WTC11 (cell line): ENCODE data around the gene SPX. TPM values are rescaled to one million over a fixed set of nuclear protein-coding genes. Genes with fewer than 3 reads are reported as not detected.

Experiments
- ATAC-seq: fragments of 200-7000 bp; cut with Tn5 transposase; 2 replicates; pipeline ENCODE4 v1.10.0; 2021; ENCODE audit warnings: mild to moderate bottlenecking, moderate library complexity
- CTCF ChIA-PET: fragments of 300-600 bp; sonication (Branson Sonifier 250); formaldehyde crosslinking; loops from one replicate; lab custom pipeline; 2021; ENCODE audit warnings: antibody characterized with exemption; lab: Charles Lee
- POLR2A ChIA-PET: fragments of 350-600 bp; sonication (Branson Sonifier 250); formaldehyde crosslinking; loops from one replicate; lab custom pipeline; 2021; ENCODE audit warnings: antibody characterized with exemption; lab: Charles Lee
- DNase-seq: peaks from one replicate; pipeline ENCODE4 v3.0.0; 2021; ENCODE audit warnings: low spot score
- H3K27ac Mint-ChIP-seq: 2 replicates; pipeline ENCODE4 v1.8.0; 2021; ENCODE audit warnings: mixed read lengths
- H3K27me3 Mint-ChIP-seq: 2 replicates; pipeline ENCODE4 v1.8.0; 2021; ENCODE audit warnings: low read depth, mild to moderate bottlenecking, moderate library complexity, mixed read lengths
- H3K36me3 Mint-ChIP-seq: 2 replicates; pipeline ENCODE4 v1.8.0; 2021; ENCODE audit warnings: mixed read lengths
- H3K4me1 Mint-ChIP-seq: 2 replicates; pipeline ENCODE4 v1.8.0; 2022; ENCODE audit warnings: mixed read lengths
- H3K4me3 Mint-ChIP-seq: 2 replicates; pipeline ENCODE4 v1.8.0; 2021; ENCODE audit warnings: mild to moderate bottlenecking, moderate library complexity, mixed read lengths
- H3K9me3 Mint-ChIP-seq: 2 replicates; pipeline ENCODE4 v1.8.0; 2021; ENCODE audit warnings: mixed read lengths
- AFF4 ChIP-seq: sonication (generic); formaldehyde crosslinking; IDR thresholded peaks from 2 replicates; pipeline ENCODE4 v1.8.1; 2023; ENCODE audit warnings: mild to moderate bottlenecking, missing genetic modification reagents, borderline replicate concordance
- CREM ChIP-seq: sonication (generic); formaldehyde crosslinking; IDR thresholded peaks from 2 replicates; pipeline ENCODE4 v1.8.1; 2022; ENCODE audit warnings: mild to moderate bottlenecking, missing genetic modification reagents, moderate library complexity
- E2F4 ChIP-seq: sonication (generic); formaldehyde crosslinking; IDR thresholded peaks from 2 replicates; pipeline ENCODE4 v1.8.1; 2022; ENCODE audit warnings: low read depth, mild to moderate bottlenecking, moderate library complexity, missing genetic modification reagents, borderline replicate concordance
- ELF4 ChIP-seq: sonication (generic); formaldehyde crosslinking; IDR thresholded peaks from 2 replicates; pipeline ENCODE4 v1.8.1; 2022; ENCODE audit warnings: low read depth, mild to moderate bottlenecking, moderate library complexity, missing genetic modification reagents
- ETV6 ChIP-seq: sonication (generic); formaldehyde crosslinking; IDR thresholded peaks from 2 replicates; pipeline ENCODE4 v1.8.1; 2022; ENCODE audit warnings: mild to moderate bottlenecking, missing genetic modification reagents
- GTF2I ChIP-seq: fragments of 250-450 bp; sonication (Bioruptor Pico); conservative IDR thresholded peaks from 2 replicates; pipeline ENCODE4 v1.4.0; 2021; ENCODE audit warnings: mild to moderate bottlenecking
- JAZF1 ChIP-seq: fragments of 250-450 bp; sonication (Bioruptor Pico); IDR thresholded peaks from 2 replicates; pipeline ENCODE4 v1.9.0; 2021; ENCODE audit warnings: moderate library complexity, mild to moderate bottlenecking, inconsistent platforms
- JUN ChIP-seq: sonication (generic); formaldehyde crosslinking; IDR thresholded peaks from 2 replicates; pipeline ENCODE4 v1.8.0; 2023; ENCODE audit warnings: mild to moderate bottlenecking, missing genetic modification reagents
- NFATC4 ChIP-seq: fragments of 250-450 bp; sonication (Bioruptor Pico); IDR thresholded peaks from 2 replicates; pipeline ENCODE4 v1.9.0; 2021; ENCODE audit warnings: mild to moderate bottlenecking
- NFYB ChIP-seq: sonication (generic); formaldehyde crosslinking; conservative IDR thresholded peaks from 2 replicates; pipeline ENCODE4 v1.8.0; 2022; ENCODE audit warnings: low read depth, missing genetic modification reagents
- OVOL2 ChIP-seq: fragments of 250-450 bp; sonication (Bioruptor Pico); IDR thresholded peaks from 2 replicates; pipeline ENCODE4 v1.9.0; 2021; ENCODE audit warnings: mild to moderate bottlenecking, borderline replicate concordance
- PREB ChIP-seq: sonication (generic); formaldehyde crosslinking; IDR thresholded peaks from 2 replicates; pipeline ENCODE4 v1.8.1; 2022; ENCODE audit warnings: mild to moderate bottlenecking, missing genetic modification reagents, moderate library complexity, borderline replicate concordance
- PRRX2 ChIP-seq: fragments of 250-450 bp; sonication (Bioruptor Pico); IDR thresholded peaks from 2 replicates; pipeline ENCODE4 v1.8.0; 2021; ENCODE audit warnings: mild to moderate bottlenecking
- SP1 ChIP-seq: sonication (generic); formaldehyde crosslinking; conservative IDR thresholded peaks from 2 replicates; pipeline ENCODE4 v1.8.1; 2022; ENCODE audit warnings: missing genetic modification reagents
- ZBTB21 ChIP-seq: sonication (generic); formaldehyde crosslinking; IDR thresholded peaks from 2 replicates; pipeline ENCODE4 v1.8.1; 2023; ENCODE audit warnings: mild to moderate bottlenecking, missing genetic modification reagents, borderline replicate concordance
- ZNF121 ChIP-seq: sonication (generic); formaldehyde crosslinking; IDR thresholded peaks from 2 replicates; pipeline ENCODE4 v1.8.0; 2023; ENCODE audit warnings: missing genetic modification reagents
- ZNF138 ChIP-seq: sonication (generic); formaldehyde crosslinking; conservative IDR thresholded peaks from 2 replicates; pipeline ENCODE4 v1.8.1; 2022; ENCODE audit warnings: mild to moderate bottlenecking, moderate library complexity, missing genetic modification reagents
- ZNF219 ChIP-seq: sonication (generic); formaldehyde crosslinking; IDR thresholded peaks from 2 replicates; pipeline ENCODE4 v1.8.0; 2023; ENCODE audit warnings: missing genetic modification reagents, mild to moderate bottlenecking, borderline replicate concordance
- ZNF512 ChIP-seq: sonication (generic); formaldehyde crosslinking; IDR thresholded peaks from 2 replicates; pipeline ENCODE4 v1.8.1; 2022; ENCODE audit warnings: missing genetic modification reagents, borderline replicate concordance
- ZNF671 ChIP-seq: fragments of 250-450 bp; sonication (Bioruptor Pico); IDR thresholded peaks from 2 replicates; pipeline ENCODE4 v1.8.0; 2021; ENCODE audit warnings: mild to moderate bottlenecking
- total RNA-seq: library from RNA; stranded (reverse); gene quantifications from 3 replicates; pipeline ENCODE4 v1.2.3, GENCODE V29; 2021
- TF ChIP-seq, protein P1 (sequence below): sonication (generic); formaldehyde crosslinking; conservative IDR thresholded peaks from 2 replicates; pipeline ENCODE4 v1.8.1; 2022; ENCODE audit warnings: mild to moderate bottlenecking, missing genetic modification reagents
- TF ChIP-seq, protein P2 (sequence below): sonication (generic); formaldehyde crosslinking; IDR thresholded peaks from 2 replicates; pipeline ENCODE4 v1.8.0; 2022; ENCODE audit warnings: mild to moderate bottlenecking, missing genetic modification reagents

The SPX gene
- total RNA-seq, 1 experiment from 2014 or later, result 0.46 TPM

DNA sequence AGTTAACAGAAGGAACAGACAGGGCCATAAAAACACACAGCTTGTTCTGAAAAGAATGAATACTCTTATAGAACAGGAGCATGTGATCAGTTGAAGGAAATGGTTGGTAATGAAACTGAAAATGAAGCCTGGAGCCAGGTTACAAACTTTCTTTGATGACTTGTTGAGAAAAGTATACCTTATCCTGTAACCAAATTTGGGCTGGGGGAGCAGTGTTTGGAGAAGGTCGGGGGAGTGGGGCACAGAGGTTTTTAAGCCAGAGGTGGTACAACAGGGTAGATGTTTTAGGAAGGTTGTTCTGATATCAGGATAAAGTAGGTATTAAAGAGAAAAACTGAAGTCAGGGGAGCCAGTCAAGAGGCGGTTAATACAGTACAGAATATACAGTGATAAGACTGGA is 16.3 kb upstream of the SPX start (continued):
- TF ChIP-seq ELF4 (CRISPR knock-in tag), result no peak
- no peak for TF ChIP-seq JUN
- TF ChIP-seq ZNF138, result no peak
- TF ChIP-seq SP1 (CRISPR knock-in tag), result no peak
- TF ChIP-seq, all 79 proteins: peak for 0

GRCh38 chr12:21516281-21516680 is 9.8 kb upstream of the SPX start:
- ChIA-PET CTCF (no interaction called here), POLR2A (no interaction called here)
- H3K36me3 Mint-ChIP-seq, result peaks cover 16% of the 10 kb centered on the region

GRCh38 chr12:21518451-21518850 is 7.6 kb upstream of the SPX start:
- CTCF ChIA-PET, result no interaction called here
- no peaks in the 10 kb centered on the region; the same call in 1 of the 2 replicates for H3K27me3 Mint-ChIP-seq
- POLR2A ChIA-PET, result no interaction called here
- no peak overlapping the region for H3K4me3 Mint-ChIP-seq
- H3K36me3 Mint-ChIP-seq, result peaks cover 11% of the 10 kb centered on the region
- DNase-seq (no peak), ATAC-seq (no peak)
- no peaks in the 10 kb centered on the region for H3K4me1 Mint-ChIP-seq
- H3K27ac Mint-ChIP-seq, result no peak overlapping the region
- H3K9me3 Mint-ChIP-seq, result no peaks in the 10 kb centered on the region
- TF ChIP-seq ZBTB21 (no peak), PREB (no peak), NFYB (no peak), SP1 (CRISPR knock-in tag) (no peak), AFF4 (CRISPR knock-in tag) (no peak), GTF2I (CRISPR knock-in tag) (no peak)

More at GRCh38 chr12:21516281-21516680, 9.8 kb upstream of the SPX start:
- DNase-seq (no peak), ATAC-seq (no peak)
- Mint-ChIP-seq H3K27me3 (no peaks in the 10 kb centered on the region; the same call in 1 of the 2 replicates), H3K4me3 (no peak overlapping the region), H3K27ac (no peak overlapping the region)
- TF ChIP-seq PRRX2 (CRISPR knock-in tag), result no peak
- no peak for TF ChIP-seq ZNF219 (CRISPR knock-in tag)
- TF ChIP-seq SP1 (CRISPR knock-in tag), result no peak
- no peak for TF ChIP-seq NFATC4 (CRISPR knock-in tag)
- TF ChIP-seq JAZF1 (CRISPR knock-in tag), result no peak
- TF ChIP-seq ETV6 (CRISPR knock-in tag), result no peak
- no peak for TF ChIP-seq OVOL2 (CRISPR knock-in tag)
- TF ChIP-seq ZNF138, result no peak
- TF ChIP-seq ZNF512 (CRISPR knock-in tag), result no peak
- no peak for TF ChIP-seq E2F4 (CRISPR knock-in tag)
- TF ChIP-seq CREM, result no peak
- TF ChIP-seq, protein P1, sequence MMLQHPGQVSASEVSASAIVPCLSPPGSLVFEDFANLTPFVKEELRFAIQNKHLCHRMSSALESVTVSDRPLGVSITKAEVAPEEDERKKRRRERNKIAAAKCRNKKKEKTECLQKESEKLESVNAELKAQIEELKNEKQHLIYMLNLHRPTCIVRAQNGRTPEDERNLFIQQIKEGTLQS (CRISPR knock-in tag), result no peak
- no peak for TF ChIP-seq PREB
- TF ChIP-seq ZNF671 (CRISPR knock-in tag), result no peak
- TF ChIP-seq, protein P2, sequence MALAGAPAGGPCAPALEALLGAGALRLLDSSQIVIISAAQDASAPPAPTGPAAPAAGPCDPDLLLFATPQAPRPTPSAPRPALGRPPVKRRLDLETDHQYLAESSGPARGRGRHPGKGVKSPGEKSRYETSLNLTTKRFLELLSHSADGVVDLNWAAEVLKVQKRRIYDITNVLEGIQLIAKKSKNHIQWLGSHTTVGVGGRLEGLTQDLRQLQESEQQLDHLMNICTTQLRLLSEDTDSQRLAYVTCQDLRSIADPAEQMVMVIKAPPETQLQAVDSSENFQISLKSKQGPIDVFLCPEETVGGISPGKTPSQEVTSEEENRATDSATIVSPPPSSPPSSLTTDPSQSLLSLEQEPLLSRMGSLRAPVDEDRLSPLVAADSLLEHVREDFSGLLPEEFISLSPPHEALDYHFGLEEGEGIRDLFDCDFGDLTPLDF (CRISPR knock-in tag), result no peak
- TF ChIP-seq ZNF121 (CRISPR knock-in tag), result no peak
- TF ChIP-seq, all 79 proteins: peak for 0
- H3K9me3 Mint-ChIP-seq, result no peaks in the 10 kb centered on the region
- H3K4me1 Mint-ChIP-seq, result no peaks in the 10 kb centered on the region
